Measurements from ENCODE around the gene MATCAP1. TPM values are rescaled to one million over a fixed set of nuclear protein-coding genes. Genes with fewer than 3 reads are reported as not detected.

MATCAP1 gene
- total and polyA plus RNA-seq, 8 donors = 4.8 to 55.6 (median 14.7) TPM

GRCh38 chr16:67157892-67158635 lies 25.7 kb downstream of the MATCAP1 start:
- no peak for TF ChIP-seq CTCF (IDR thresholded peaks at IDR 0.05)
- Histone ChIP-seq H3K27me3 (no peaks in the 10 kb centered on the region), H3K4me3 (no peak overlapping the region), H3K4me1 (peaks cover 0 to 23% (median 3%) of the 10 kb centered on the region in 3 donors), H3K27ac (peak overlapping the region in 1 of 4 donors; percentile 37), H3K9me3 (no peaks in the 10 kb centered on the region), H3K36me3 (no peaks in the 10 kb centered on the region)
- FAIRE-seq (no peak), DNase-seq (no peak), ATAC-seq (no peak)
- WGBS, 2 donors = 74 to 83% methylated on average over 7 of the region's 7 CpGs
- intact Hi-C loops (cut with DNase I) = loop anchor here in 2 of 3 donors (5.0 to 10.0 kb wide), 2 partner anchors 141 to 183 kb away; no protein-coding TSS in a partner anchor

GRCh38 chr16:67157106-67157748 lies 26.5 kb downstream of the MATCAP1 start:
- intact Hi-C loops (cut with DNase I) = loop anchor here in 2 of 3 donors (5.0 to 10.0 kb wide), 2 partner anchors 140 to 182 kb away; no protein-coding TSS in a partner anchor
- H3K4me1 ChIP-seq = peaks cover 0 to 20% (median 3%) of the 10 kb centered on the region in 3 donors
- TF ChIP-seq CTCF (IDR thresholded peaks at IDR 0.05) = no peak
- H3K4me3 ChIP-seq = no peak overlapping the region
- H3K9me3 ChIP-seq = no peaks in the 10 kb centered on the region
- H3K27ac ChIP-seq = no peak overlapping the region
- 64 to 72% methylated on average over 7 of the region's 7 CpGs for WGBS, 2 donors
- FAIRE-seq (no peak), DNase-seq (no peak), ATAC-seq (no peak)
- H3K27me3 ChIP-seq = no peaks in the 10 kb centered on the region
- no peaks in the 10 kb centered on the region for H3K36me3 ChIP-seq

- intact Hi-C loops (cut with DNase I) = loop anchor here in 2 of 3 donors (5.0 to 10.0 kb wide), 2 partner anchors 139 to 181 kb away; no protein-coding TSS in a partner anchor
- Histone ChIP-seq H3K4me3 (no peak overlapping the region), H3K27ac (no peak overlapping the region), H3K36me3 (no peaks in the 10 kb centered on the region), H3K27me3 (no peaks in the 10 kb centered on the region), H3K9me3 (no peaks in the 10 kb centered on the region), H3K4me1 (peaks cover 0 to 15% (median 3%) of the 10 kb centered on the region in 3 donors)
- DNase-seq = peak in 1 of 6 donors; percentile 62
- no peak for FAIRE-seq
- ATAC-seq = no peak
- no peak for TF ChIP-seq CTCF (IDR thresholded peaks at IDR 0.05)
- 53 to 56% methylated on average over 15 of the region's 15 CpGs for WGBS, 2 donors
Observed at GRCh38 chr16:67156143-67156844, 27.5 kb downstream of the MATCAP1 start.

- Histone ChIP-seq H3K4me3 (peak overlapping the region in 2 of 4 donors; percentile 14 to 25), H3K9me3 (no peaks in the 10 kb centered on the region), H3K27me3 (no peaks in the 10 kb centered on the region), H3K4me1 (peaks cover 0 to 12% (median 3%) of the 10 kb centered on the region in 3 donors), H3K36me3 (no peaks in the 10 kb centered on the region), H3K27ac (no peak overlapping the region)
- ATAC-seq (peak; percentile 49 to 69 (median 64)), FAIRE-seq (no peak), DNase-seq (peak in 5 of 6 donors; percentile 57 to 95 (median 84))
- peak; percentile 94 to 99 (median 96) for TF ChIP-seq CTCF (IDR thresholded peaks at IDR 0.05)
- intact Hi-C loops (cut with DNase I) = loop anchor here in 2 of 3 donors (5.0 to 10.0 kb wide), 2 partner anchors 138 to 181 kb away; no protein-coding TSS in a partner anchor
- 12 to 15% methylated on average over 58 to 74 of the region's 74 CpGs for WGBS, 2 donors
Observed at GRCh38 chr16:67155295-67156142, 28.2 kb downstream of the MATCAP1 start.
